LNCaP clone FGC (cell line): ENCODE measurements around the gene CPED1.

Source experiments
- DNase-seq: peaks from one replicate; pipeline ENCODE4 v3.0.0-alpha.2; 2011; ENCODE audit warnings: low read depth
- H3K4me3 ChIP-seq: 2 replicates; pipeline ENCODE4 v1.5.1; 2011; ENCODE audit warnings: mild to moderate bottlenecking, low read depth, low read length, control low read depth
- TF ChIP-seq, protein P1 (sequence below): IDR thresholded peaks from 2 replicates; pipeline ENCODE4 v1.5.1; 2012; ENCODE audit warnings: mild to moderate bottlenecking; ENCODE audit not compliant: control insufficient read depth, insufficient read depth; ENCODE audit errors: extremely low read depth

CPED1 gene

GRCh38 chr7:121082400-121083101 lies 94.0 kb downstream of the CPED1 start:
- TF ChIP-seq, protein P1, sequence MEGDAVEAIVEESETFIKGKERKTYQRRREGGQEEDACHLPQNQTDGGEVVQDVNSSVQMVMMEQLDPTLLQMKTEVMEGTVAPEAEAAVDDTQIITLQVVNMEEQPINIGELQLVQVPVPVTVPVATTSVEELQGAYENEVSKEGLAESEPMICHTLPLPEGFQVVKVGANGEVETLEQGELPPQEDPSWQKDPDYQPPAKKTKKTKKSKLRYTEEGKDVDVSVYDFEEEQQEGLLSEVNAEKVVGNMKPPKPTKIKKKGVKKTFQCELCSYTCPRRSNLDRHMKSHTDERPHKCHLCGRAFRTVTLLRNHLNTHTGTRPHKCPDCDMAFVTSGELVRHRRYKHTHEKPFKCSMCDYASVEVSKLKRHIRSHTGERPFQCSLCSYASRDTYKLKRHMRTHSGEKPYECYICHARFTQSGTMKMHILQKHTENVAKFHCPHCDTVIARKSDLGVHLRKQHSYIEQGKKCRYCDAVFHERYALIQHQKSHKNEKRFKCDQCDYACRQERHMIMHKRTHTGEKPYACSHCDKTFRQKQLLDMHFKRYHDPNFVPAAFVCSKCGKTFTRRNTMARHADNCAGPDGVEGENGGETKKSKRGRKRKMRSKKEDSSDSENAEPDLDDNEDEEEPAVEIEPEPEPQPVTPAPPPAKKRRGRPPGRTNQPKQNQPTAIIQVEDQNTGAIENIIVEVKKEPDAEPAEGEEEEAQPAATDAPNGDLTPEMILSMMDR = no peak

DNA sequence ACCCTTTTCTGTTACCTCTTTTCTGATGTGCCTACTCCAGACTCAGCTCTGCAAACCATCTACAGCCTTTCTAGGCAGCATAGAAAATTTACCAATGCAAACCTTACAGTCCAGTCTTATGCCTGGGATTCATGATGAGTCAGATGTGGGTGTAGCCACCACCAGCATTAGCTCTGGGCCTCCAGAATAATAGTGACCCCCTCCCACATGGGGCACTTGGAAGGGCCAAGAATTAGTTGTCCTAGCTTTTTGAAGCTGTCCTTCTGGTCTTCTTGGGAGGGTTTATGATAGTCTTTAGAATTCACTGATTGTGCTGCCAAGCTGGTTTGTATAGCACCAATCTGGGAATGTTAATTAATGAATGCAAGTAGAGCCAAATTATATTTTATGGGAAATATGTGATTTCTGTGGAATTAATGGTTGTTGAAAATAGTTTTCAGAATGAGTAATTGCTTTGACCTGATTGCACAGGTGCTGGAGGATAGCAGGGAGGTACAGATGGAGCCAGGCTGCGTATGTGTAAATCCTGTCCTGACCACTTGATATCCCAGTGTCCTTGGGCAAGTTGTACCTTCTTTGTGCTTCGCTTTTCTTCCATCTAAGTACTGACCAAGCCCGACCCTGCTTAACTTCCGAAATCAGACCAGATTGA lies 94.8 kb downstream of the CPED1 start:
- DNase-seq = no peak
- TF ChIP-seq, protein P1 = no peak
- H3K4me3 ChIP-seq = no peak overlapping the region

More at GRCh38 chr7:121082400-121083101, 94.0 kb downstream of the CPED1 start:
- no peak for DNase-seq
- no peak overlapping the region for H3K4me3 ChIP-seq

DNA sequence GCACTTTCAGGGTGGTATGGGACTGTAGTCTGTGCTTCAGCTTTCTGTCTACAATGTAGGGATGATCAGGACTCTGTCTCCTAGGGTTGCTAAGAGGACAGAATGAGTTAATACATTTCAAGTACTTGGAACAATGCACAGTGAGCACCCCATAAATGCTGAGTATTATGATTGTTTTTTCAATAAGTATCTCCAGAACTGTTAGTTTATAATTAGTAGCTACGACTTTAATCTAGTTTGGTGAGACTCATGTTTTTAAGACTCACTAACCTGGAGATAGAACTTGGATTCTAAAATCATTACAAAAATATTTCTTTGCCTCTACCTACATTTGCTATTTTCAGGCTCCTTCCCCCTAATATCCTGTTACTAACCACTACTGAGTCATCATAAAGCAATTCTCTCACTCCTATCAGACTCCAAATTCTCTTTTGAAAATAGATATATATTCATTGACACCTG lies 95.3 kb downstream of the CPED1 start:
- no peak for DNase-seq
- H3K4me3 ChIP-seq = no peak overlapping the region
- TF ChIP-seq, protein P1 = no peak

DNA sequence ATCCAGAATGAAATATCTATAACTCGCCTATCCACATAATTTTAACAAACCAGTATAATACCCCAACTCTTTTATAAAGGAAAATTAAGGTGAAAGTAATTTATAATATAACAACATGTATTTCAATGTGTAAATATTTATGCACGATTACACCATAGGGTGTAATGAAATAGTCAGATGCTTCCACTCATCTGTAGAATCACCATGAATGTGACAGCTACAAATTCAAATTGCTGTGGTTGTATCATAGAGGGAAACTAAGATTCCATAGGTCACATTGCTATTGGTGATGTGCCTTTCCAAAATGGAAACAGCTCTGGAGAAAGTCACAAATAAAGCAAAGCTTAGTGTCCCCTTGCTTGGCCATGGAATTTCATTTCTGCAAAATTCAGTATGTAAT lies 95.7 kb downstream of the CPED1 start:
- TF ChIP-seq, protein P1 = no peak
- no peak overlapping the region for H3K4me3 ChIP-seq
- DNase-seq = no peak

GRCh38 chr7:121084748-121085336 lies 96.3 kb downstream of the CPED1 start:
- TF ChIP-seq, protein P1 = no peak
- H3K4me3 ChIP-seq = no peak overlapping the region
- DNase-seq = no peak

GRCh38 chr7:121085922-121086321 lies 97.4 kb downstream of the CPED1 start:
- DNase-seq = no peak
- TF ChIP-seq, protein P1 = no peak
- no peak overlapping the region for H3K4me3 ChIP-seq
